HG03064 (cell line): Measurements from ENCODE around the gene MCM3AP.

Experiments used
- ATAC-seq: cut with Tn5 transposase; IDR thresholded peaks from one replicate; pipeline ENCODE4 v1.9.1; 2021; ENCODE audit warnings: low read depth; ENCODE audit not compliant: unreplicated experiment

The MCM3AP gene

GRCh38 chr21:46284077-46284644 is 1.2 kb downstream of the MCM3AP start:
- ATAC-seq: no peak

DNA sequence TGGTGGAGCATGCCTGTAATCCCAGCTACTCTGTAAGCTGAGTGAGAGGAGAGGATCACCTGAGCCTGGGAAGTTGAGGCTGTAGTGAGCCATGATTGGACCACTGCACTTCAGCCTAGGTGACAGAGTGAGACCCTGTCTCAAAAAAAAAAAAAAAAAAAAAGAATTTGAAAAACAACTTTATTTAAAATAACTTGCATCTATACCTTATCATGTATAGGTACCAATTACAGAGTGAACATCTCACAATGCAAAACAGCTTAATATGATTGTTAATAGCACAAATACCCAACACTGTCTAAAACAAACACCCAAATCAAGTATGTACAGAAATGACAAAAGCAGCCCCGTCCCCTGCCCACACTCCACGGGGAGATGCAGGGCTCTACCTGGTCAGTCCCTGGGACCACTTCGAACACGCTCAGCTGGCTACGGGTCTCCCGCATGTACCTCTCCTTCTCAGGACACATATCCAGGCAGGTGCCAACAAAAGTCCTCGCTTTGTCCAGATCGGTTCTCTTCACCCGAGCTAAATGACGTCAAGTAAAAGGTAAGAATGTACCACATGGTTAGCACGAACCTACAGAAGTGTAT is 10.5 kb downstream of the MCM3AP start:
- ATAC-seq: no peak

GRCh38 chr21:46273341-46273740 is 12.1 kb downstream of the MCM3AP start:
- no peak for ATAC-seq

DNA sequence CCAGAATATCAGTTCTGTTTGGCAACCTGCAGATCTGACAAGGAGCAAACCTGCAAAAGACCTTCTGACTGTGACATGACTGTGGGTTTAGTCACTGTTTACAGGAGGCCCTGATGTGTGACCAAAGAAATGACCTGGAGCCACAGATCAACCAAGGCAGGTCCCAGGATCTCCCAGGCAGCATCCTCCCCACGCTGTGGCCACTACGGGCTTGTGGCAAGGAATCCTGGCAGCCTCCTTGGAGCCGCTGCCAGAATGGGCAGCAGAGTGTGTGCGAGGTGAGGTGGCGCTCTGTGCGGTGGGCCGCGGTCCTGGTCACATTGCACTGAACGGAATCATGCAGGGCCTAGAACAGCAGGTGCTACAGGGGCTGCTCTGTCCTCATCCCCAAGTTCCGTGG is 15.9 kb downstream of the MCM3AP start:
- ATAC-seq: no peak

GRCh38 chr21:46268371-46268770 is 17.0 kb downstream of the MCM3AP start:
- no peak for ATAC-seq

- no peak for ATAC-seq
Measured at GRCh38 chr21:46266946-46267345, 18.5 kb downstream of the MCM3AP start.

DNA sequence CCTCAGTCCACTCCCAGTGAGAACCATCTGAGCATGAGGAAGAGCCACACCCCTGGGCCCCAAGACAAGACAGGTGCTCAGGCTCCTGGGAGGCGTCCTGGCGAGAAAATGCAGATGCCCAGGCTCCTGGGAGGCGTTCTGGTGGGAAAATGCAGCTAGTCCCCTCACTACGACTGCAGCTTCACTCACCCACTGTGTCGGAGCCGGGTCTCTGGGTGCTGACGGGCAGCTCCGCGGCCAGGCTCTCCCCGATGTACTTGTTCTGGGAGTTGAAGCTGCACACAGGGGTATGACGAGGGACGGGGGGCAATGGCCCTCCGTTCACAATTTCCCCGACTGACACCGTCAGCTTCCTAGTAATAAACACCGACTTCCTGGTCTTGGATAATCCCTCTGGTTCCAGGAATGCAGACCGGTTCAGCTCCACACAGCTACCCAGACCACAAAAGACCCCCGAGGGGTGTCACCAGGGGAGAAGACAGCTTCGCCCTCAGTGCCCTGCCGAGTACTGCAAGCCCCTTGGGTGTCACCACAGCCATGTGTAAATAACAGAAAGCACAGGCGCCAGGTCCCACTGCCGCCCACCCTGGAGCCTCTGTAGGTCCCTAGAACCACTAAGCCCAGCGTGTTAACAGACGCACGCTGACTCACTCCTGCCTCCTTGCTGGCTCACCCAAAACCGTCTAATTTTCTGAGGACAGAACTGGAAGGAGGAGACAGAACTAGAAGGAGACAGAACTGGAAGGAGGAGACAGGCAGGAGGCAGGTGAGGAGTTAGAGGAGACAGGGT is 19.5 kb downstream of the MCM3AP start:
- ATAC-seq: no peak

DNA sequence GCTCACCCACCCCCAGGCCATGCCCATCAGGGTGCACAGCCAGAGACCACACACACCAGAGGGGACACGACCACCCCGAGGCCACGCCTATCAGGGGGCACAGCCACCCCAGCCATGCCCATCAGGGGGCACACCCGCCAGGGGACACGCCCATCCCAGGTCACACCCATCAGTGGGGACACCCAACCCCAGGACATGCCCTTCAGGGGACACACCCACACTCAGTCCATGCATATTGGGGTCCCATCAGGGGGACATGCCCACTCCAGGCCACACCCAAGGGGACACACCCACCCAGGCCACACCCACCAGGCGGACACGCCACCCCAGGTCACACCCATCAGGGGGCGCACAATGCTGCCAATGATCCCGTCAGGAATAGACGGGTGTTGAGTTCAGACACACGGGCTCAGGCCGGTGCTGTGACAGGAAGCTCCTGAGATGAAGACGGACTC is 20.7 kb downstream of the MCM3AP start:
- ATAC-seq: no peak

DNA sequence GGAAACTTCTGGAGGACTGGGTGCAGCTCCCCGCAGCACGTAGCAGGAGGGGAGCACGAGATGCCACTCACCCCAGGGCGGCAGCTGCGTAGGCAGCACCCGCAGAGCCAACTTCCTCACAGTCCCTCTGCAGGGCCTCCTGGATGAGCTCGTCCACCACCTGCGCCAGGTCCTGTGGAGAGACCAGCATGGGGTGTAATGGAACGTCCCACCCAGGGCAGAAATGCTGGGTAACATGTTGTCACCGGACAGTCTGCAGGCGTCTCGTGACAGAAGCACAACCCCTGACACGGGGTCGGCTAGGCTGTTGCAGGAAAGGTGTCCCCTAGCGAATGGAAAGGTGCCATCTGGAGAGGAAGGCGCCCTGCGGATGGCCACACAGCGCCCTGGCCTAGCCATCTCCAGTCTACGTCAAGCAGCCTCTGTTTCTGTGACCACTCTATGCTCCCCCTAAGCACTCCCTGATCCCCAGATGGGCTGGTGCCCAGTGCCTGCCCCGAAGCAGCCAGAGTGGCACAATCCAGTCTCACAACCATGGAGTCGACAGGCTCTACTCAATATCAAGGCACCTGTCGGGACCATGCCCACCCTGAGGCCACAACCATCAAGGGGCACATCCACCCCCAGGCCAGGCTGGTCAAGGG is 21.2 kb downstream of the MCM3AP start:
- ATAC-seq: no peak

GRCh38 chr21:46256501-46256994 is 28.9 kb downstream of the MCM3AP start:
- no peak for ATAC-seq

DNA sequence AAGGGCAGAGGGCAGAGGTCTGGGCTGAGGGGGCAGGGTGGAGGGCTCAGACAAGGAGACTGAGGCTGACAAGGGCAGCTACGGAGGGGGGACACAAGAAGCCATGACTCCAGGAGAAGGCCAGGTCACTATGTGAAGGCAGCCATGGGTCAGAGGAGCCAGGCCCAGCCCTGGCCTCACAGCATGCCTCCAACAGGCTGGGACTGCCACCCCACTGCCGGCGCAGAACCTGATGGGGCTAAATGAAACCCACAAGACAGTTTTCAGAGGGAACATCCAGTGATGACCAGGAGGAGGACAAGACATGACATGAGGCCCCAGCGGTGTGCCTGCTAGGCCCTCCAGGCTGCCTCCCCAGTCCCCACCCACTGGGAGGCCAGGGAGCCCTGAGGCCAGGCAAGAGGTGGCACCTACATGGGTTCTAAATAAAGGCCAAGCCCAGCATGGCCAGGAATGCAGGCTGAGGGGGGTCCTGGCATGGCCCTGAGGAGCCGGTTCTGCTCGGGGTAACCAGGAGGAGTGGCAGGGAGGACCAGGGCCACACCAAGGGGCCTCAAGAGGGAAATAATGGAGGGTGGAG is 29.6 kb downstream of the MCM3AP start:
- ATAC-seq: no peak

DNA sequence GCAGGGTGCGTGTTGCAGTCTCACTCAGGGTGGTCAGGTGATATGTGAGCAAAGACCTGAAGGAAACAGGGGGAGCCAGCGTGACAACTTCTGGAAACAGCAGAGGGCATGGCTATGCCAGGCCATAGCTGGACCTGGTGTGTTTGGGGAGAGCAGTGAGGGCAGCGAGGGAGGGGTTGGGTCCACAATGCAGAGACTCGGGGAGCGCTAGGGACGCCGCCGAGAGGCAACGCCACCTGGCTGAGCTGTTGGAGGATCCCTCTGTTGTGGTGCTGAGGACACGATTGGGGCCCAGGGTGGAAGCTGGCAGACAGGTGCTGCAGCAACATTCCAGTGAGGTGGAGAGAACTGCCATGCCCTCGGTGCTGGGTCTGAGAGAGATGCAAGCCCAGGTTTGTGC is 30.2 kb downstream of the MCM3AP start:
- no peak for ATAC-seq

DNA sequence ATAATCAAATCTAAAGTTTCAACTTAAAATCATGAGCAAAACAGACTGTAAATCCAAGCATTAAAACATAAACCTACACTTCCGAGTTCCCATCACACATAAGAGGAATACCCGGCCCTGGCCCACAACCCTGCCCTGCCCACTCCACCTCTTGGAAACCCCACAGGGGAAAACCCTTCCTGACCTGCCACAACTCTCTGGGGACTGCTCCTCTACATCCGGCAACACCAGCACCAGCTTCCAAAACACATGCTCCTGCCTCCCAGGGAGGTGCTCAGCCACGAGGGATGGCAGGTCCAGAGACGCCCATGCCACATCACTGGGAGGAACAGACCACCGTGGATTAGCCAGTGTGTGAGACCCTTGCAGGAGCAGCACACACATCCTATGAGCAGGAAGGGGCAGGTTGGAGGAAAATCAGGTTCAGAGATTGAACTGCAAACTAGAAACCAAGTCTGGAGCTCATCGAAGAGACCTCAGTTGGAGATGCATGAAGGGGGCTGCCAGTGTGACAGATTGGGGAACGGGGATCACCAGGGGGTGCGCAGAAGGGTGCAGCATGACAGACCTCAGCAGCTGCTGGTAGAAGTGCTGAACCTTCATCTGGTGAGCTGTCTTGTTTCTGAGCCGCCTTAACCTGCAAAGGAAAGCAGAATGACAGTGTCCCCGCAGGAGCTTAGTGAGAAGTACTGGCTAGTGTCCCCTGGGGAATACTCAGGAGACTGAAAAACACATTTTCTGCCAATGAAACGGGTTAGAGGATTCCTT is 31.0 kb downstream of the MCM3AP start:
- no peak for ATAC-seq

- peak; percentile 50 for ATAC-seq
Measured at GRCh38 chr21:46253610-46254124, 31.7 kb downstream of the MCM3AP start.

DNA sequence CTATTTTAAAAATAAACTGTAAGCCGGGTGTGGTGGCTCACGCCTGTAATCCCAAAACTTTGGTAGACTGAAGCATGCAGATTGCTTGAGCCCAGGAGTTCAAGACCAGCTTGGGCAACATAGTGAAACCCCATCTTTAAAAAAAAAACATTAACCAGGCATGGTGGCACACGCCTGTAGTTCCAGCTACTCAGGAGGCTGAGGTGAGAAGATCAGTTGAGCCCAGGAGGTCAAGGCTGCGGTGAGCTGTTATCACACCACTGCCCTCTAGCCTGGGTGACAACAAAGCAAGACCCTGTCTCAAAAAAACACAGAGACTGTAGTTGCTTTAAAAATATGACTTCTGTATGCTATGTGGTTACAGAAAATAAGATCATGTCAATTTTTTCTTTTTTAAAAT is 32.6 kb downstream of the MCM3AP start:
- no peak for ATAC-seq

DNA sequence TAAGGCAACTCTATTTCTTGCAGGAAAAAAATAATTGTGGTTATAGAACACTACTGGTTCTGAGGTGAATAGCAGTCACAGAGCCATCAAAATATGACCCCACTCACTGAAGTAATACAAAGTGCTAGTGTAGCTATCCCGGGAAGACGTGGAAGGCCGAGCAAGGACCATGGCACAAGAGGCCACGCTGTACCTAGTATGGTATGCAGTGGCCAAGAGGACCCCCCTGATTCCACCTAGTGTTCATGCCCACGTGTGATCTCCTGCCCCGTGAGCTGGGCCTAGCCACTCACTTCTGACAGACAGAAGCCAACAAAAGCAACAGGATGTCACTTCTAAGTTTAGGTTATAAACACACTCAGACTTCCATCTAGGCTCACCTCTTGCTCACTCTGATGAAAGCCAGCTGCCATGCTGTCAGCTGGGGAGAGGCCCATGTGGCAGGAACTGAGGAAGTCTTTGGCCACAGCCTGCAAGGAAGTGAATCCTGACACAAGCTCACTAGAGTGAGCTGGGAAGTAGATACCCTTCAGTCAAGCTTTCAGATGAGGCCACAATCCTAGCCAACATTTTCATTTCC is 35.2 kb downstream of the MCM3AP start:
- ATAC-seq: no peak

DNA sequence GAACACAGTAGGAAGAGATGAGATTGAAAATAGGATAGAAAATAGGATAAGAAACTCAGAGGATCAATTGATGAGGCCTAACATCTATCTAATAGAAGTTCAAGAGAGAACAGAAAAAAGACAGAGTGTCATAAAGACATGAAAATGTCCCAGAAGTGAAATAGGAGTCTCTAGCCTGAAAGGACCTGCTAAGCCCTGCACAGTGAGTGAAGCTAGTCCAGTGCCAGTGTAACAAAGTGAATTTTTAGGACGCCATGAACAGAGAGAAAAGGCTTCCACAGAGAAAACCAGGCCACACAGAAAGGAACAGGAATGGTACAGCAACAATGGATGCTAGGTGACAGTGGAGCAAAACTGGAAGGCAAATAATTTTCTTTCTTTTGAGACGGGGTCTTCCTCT is 36.6 kb downstream of the MCM3AP start:
- no peak for ATAC-seq

DNA sequence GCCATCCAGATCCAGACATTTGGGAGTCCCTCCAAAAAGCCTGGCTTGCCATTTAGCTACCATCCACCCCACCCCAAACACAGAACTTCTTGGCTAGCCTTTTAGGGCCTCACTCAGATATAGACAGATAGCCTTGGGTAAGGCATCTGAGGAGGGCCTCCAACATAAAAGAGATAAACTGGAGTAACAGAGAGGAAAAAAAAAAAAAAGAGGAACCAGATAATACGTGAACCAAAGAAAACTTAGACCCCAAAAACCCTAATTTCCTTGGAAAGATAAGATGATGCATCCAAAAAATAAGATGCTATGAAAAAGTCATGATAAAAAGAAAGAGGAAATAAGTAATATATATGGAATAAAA is 37.0 kb downstream of the MCM3AP start:
- ATAC-seq: no peak

DNA sequence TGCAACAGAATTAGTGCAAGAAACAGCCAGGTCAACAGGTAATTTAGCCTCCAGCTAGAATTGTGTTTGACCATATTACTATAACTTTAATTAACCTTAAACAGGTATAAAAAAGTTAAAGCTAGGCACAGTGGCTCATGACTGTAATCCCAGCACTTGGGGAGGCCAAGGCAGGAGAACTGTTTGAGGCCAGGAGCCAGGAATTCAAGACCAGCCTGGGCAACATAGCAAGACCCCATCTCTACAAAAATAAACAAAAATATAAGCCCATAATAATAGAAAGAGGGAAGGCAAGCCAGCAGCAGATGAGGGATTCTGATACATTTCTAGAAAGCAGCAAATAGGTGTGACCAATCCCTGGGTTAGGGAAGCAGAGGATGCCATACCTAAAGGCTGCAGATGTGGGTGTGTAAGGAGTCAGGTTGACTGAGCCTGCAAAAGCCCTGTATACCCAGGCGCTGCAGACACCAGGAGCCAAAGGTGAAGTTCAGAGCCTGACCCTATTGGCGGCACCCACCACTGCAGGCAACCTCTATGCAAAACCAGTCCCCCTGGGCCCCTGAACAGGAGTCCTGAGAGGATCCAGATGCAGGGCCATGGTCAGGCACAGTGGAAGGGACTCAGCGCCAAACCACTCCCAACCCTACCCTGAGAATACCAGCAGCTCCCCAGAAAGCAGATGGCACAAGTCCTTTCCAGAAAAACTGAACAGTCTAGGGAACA is 37.6 kb downstream of the MCM3AP start:
- ATAC-seq: no peak
